ENCODE data around the gene C12orf60. TPM values are rescaled to one million over a fixed set of nuclear protein-coding genes. Genes with fewer than 3 reads are reported as not detected.
"Not testable (repeated sequence)": the region's sequence is repeated elsewhere in the genome, so short reads cannot be mapped to it uniquely, and the experiment has no call there.

The C12orf60 gene
- total RNA-seq, 1 experiment from 2014 or later, result 1.9 TPM

DNA sequence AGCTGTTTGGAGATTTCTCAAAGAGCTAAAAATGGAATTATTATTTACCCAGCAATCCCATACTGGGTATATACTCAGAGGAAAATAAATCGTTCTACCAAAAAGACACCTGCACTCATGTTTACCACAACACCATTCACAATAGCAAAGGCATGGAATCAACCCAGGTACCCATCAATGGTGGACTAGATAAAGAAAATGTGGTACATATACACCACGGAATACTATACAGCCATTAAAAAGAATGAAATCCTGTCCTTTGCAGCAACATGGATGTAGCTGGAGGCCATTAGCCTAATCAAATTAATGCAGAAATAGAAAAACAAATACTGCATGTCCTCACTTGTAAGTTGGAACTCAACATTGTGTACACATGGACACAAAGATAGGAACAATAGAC, 38.1 kb upstream of the C12orf60 start:
- DNase-seq (ENCODE audit: low spot score), result no peak
- intact Hi-C loops (cut with micrococcal nuclease; ENCODE audit: unreplicated experiment), result no loop called here
- H3K36me3 ChIP-seq (ENCODE audit: insufficient read depth, low read length, poor library complexity, severe bottlenecking), result no peaks in the 10 kb centered on the region
- no peak overlapping the region for H3K4me3 ChIP-seq (ENCODE audit: low read depth, low read length, poor library complexity, severe bottlenecking)
- BruUV-seq (replicated peaks), result no TSS peak
- H3K9me3 ChIP-seq (ENCODE audit: low read depth, low read length, poor library complexity, severe bottlenecking), result no peaks in the 10 kb centered on the region
- CTCF ChIA-PET, result no interaction called here
- POLR2A ChIA-PET (ENCODE audit: low non-redundant PET), result no interaction called here
- TF ChIP-seq CTCF (conservative IDR thresholded peaks at IDR 0.05; ENCODE audit: low read depth, low read length) (no peak), EZH2 (IDR thresholded peaks at IDR 0.05; ENCODE audit: borderline replicate concordance, low read depth, low read length, poor library complexity, severe bottlenecking) (no peak)
- H3K27ac ChIP-seq (ENCODE audit: low read depth, low read length, poor library complexity, severe bottlenecking), result no peak overlapping the region
- peaks cover 7% of the 10 kb centered on the region for H3K4me1 ChIP-seq (ENCODE audit: insufficient read depth, low read length, poor library complexity, severe bottlenecking)
- no peaks in the 10 kb centered on the region for H3K27me3 ChIP-seq (replicated peaks; ENCODE audit: insufficient read depth, low read depth, low read length, poor library complexity)

GRCh38 chr12:14766020-14766419, 37.5 kb upstream of the C12orf60 start:
- CTCF ChIA-PET; H3K4me3 ChIP-seq (ENCODE audit: low read depth, low read length, poor library complexity, severe bottlenecking); H3K36me3 ChIP-seq (ENCODE audit: insufficient read depth, low read length, poor library complexity, severe bottlenecking); H3K9me3 ChIP-seq (ENCODE audit: low read depth, low read length, poor library complexity, severe bottlenecking); BruUV-seq (replicated peaks); H3K4me1 ChIP-seq (ENCODE audit: insufficient read depth, low read length, poor library complexity, severe bottlenecking); H3K27ac ChIP-seq (ENCODE audit: low read depth, low read length, poor library complexity, severe bottlenecking); DNase-seq (ENCODE audit: low spot score); intact Hi-C loops (cut with micrococcal nuclease; ENCODE audit: unreplicated experiment); POLR2A ChIA-PET (ENCODE audit: low non-redundant PET); H3K27me3 ChIP-seq (replicated peaks; ENCODE audit: insufficient read depth, low read depth, low read length, poor library complexity): not testable (repeated sequence)

DNA sequence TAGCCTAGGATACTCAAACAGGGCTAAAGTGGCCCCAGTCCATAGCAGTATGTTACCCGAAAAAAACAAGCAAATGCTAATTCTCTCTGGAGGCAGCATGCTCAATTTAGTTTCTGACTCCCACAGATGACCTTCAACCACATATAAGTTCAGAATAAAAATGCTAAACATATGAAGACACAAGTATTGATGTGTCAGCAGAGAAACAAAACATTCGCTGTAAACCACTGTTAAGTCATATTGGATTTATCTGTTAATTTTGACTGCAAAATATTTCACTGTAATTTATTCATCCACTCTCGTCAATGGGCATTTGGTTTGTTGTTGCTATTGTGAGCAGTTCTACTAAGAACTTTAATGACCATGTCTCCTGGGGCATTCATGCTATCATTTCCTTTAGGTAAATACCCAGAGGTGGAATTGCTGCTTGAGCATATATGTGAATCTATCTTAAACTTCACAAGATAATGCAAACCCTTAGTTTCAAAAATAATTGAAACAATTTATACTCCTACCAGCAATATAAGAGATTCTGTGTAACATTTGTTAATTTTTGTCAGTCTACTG, 36.7 kb upstream of the C12orf60 start:
- no peak for DNase-seq (ENCODE audit: low spot score)
- ChIA-PET POLR2A (ENCODE audit: low non-redundant PET) (no interaction called here), CTCF (no interaction called here)
- Histone ChIP-seq H3K9me3 (ENCODE audit: low read depth, low read length, poor library complexity, severe bottlenecking) (no peaks in the 10 kb centered on the region), H3K4me1 (ENCODE audit: insufficient read depth, low read length, poor library complexity, severe bottlenecking) (peaks cover 13% of the 10 kb centered on the region), H3K27me3 (replicated peaks; ENCODE audit: insufficient read depth, low read depth, low read length, poor library complexity) (no peaks in the 10 kb centered on the region), H3K36me3 (ENCODE audit: insufficient read depth, low read length, poor library complexity, severe bottlenecking) (no peaks in the 10 kb centered on the region), H3K4me3 (ENCODE audit: low read depth, low read length, poor library complexity, severe bottlenecking) (no peak overlapping the region), H3K27ac (ENCODE audit: low read depth, low read length, poor library complexity, severe bottlenecking) (no peak overlapping the region)
- TF ChIP-seq CTCF (conservative IDR thresholded peaks at IDR 0.05; ENCODE audit: low read depth, low read length), result no peak
- no peak for TF ChIP-seq EZH2 (IDR thresholded peaks at IDR 0.05; ENCODE audit: borderline replicate concordance, low read depth, low read length, poor library complexity, severe bottlenecking)
- BruUV-seq (replicated peaks), result no TSS peak
- intact Hi-C loops (cut with micrococcal nuclease; ENCODE audit: unreplicated experiment), result no loop called here

- DNase-seq (ENCODE audit: low spot score), result no peak
- POLR2A ChIA-PET (ENCODE audit: low non-redundant PET), result no interaction called here
- Histone ChIP-seq H3K4me3 (ENCODE audit: low read depth, low read length, poor library complexity, severe bottlenecking) (no peak overlapping the region), H3K36me3 (ENCODE audit: insufficient read depth, low read length, poor library complexity, severe bottlenecking) (no peaks in the 10 kb centered on the region), H3K27ac (ENCODE audit: low read depth, low read length, poor library complexity, severe bottlenecking) (no peak overlapping the region), H3K27me3 (replicated peaks; ENCODE audit: insufficient read depth, low read depth, low read length, poor library complexity) (no peaks in the 10 kb centered on the region), H3K4me1 (ENCODE audit: insufficient read depth, low read length, poor library complexity, severe bottlenecking) (peaks cover 16% of the 10 kb centered on the region), H3K9me3 (ENCODE audit: low read depth, low read length, poor library complexity, severe bottlenecking) (no peaks in the 10 kb centered on the region)
- BruUV-seq (replicated peaks), result no TSS peak
- CTCF ChIA-PET, result no interaction called here
- intact Hi-C loops (cut with micrococcal nuclease; ENCODE audit: unreplicated experiment), result no loop called here
- no peak for TF ChIP-seq CTCF (conservative IDR thresholded peaks at IDR 0.05; ENCODE audit: low read depth, low read length)
- TF ChIP-seq EZH2 (IDR thresholded peaks at IDR 0.05; ENCODE audit: borderline replicate concordance, low read depth, low read length, poor library complexity, severe bottlenecking), result no peak
Observed at GRCh38 chr12:14767617-14768016, 35.9 kb upstream of the C12orf60 start.

Measured in A673 (cell line).